WI38 (cell line): ENCODE data around the gene STMN3.
"Not testable (repeated sequence)": the region's sequence is repeated elsewhere in the genome, so short reads cannot be mapped to it uniquely, and the experiment has no call there.

Experiments used
- H3K4me3 ChIP-seq: 2 replicates; pipeline ENCODE4 v1.5.1; 2011; ENCODE audit warnings: low read depth, mild to moderate bottlenecking, control low read depth, low read length
- CTCF ChIP-seq: IDR thresholded peaks from 2 replicates; pipeline ENCODE4 v1.5.1; 2012; ENCODE audit warnings: low read depth, mild to moderate bottlenecking, control low read depth, low read length

STMN3 gene

GRCh38 chr20:63635431-63636141 lies 17.6 kb downstream of the STMN3 start:
- no peak for TF ChIP-seq CTCF
- H3K4me3 ChIP-seq, result no peak overlapping the region

GRCh38 chr20:63633732-63634131 lies 19.5 kb downstream of the STMN3 start:
- H3K4me3 ChIP-seq, result no peak overlapping the region
- TF ChIP-seq CTCF, result no peak

- H3K4me3 ChIP-seq, result not testable (repeated sequence)
These were observed 21.8 kb downstream of the STMN3 start for GRCh38 chr20:63631426-63631825.

GRCh38 chr20:63630956-63631355 lies 22.3 kb downstream of the STMN3 start:
- not testable (repeated sequence) for H3K4me3 ChIP-seq

- peak overlapping the region; percentile 94 for H3K4me3 ChIP-seq
- no peak for TF ChIP-seq CTCF
These were observed 24.8 kb downstream of the STMN3 start for GRCh38 chr20:63628246-63628975.

GRCh38 chr20:63627751-63628245 lies 25.4 kb downstream of the STMN3 start:
- peak overlapping the region; percentile 94 for H3K4me3 ChIP-seq
- TF ChIP-seq CTCF, result no peak

GRCh38 chr20:63627129-63627750 lies 26.0 kb downstream of the STMN3 start:
- no peak for TF ChIP-seq CTCF
- H3K4me3 ChIP-seq, result peak overlapping the region; percentile 94
